Left hindlimb (tissue), 1 donor: ENCODE data around the gene ABCF2.

Source experiments
- DNase-seq: peaks from one replicate; pipeline ENCODE4 v3.0.0-alpha.2; 2018

Gene ABCF2

DNA sequence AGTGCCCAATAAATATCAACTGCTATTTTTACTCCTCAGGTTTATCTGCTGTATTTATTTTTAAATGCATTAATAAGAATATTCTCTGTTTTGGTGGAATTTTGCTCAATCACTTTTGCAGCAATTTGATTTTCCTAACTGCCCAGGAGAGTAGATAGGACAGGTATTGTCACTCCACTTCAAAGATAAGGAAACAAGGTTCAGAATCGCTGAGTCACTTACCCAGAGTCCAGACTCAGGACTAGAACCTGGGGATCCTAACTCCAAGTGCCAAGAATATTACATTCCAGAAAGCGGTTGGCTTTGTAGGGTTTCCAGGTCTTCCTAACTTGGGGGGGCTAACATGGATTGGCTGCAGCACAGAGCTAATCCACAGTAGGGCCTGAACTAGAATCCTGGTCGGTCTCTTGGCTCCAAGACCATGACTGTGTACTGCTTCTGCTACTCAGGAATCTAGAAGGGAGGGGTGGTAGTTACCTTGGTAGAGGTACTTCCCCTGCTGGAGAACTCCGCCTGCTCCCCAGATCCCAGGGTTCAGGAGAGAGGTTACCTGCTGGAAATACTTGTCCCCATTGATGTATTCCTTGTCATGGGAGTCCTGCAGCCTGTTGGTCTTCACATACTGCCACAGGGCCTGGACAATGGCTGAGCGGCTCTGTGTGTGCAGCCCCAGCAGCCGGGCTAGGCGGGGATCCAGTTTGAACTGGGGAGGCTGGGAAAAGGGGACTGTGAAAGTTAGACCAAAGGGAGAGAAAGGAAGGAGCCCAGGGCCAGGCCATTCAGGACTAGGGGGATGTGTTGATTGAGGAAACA, 14.1 kb upstream of the ABCF2 start:
- no peak for DNase-seq

DNA sequence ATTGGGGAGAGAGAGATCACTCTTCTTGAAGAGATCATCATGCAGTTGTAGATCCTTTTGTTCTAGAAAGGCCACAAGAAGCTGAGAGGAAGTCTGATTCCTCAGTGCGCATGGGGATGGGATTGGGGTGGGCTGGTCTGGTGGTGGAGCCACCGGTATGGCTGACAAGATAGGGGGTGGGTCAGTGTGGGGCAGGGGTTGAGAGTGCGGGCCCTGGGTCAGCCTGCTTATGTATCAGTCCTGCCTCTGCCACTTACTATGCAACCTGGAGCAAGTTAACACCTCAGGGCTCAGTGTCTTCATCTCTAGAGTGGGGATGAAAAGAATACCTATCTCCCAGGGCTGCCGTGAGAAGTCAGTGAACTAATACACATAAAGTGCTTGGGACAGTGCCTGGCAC, 13.5 kb upstream of the ABCF2 start:
- no peak for DNase-seq

DNA sequence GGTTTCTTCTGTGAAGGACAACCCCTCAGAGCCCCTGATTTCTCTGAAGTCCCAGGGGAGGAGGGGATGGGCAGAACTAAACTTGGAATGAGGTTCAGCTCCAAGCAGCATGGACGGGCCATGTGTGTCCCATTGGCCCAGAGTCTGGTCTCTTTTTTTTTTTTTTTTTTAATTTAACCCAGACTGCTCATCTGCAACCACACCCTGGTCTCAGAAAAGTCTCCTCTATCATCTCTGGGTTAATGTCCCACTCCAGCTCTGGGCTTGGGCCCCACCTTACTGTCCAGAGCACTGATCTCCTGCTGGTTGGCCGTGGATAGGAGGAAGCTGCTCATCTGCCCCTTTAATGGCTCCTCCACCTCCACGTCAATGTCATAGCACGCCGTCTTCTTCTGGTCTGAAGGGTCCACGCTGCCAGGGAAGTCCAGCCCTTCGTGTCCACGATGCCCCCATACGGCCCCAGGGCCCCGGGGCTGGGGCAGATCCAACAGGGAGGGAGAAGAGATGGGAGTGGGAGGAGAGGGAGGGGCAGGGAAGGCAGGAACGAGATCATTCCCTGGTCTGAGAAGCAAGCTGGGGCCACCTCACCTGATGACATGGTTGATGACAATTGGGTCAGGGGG, 12.9 kb upstream of the ABCF2 start:
- DNase-seq, result no peak

DNA sequence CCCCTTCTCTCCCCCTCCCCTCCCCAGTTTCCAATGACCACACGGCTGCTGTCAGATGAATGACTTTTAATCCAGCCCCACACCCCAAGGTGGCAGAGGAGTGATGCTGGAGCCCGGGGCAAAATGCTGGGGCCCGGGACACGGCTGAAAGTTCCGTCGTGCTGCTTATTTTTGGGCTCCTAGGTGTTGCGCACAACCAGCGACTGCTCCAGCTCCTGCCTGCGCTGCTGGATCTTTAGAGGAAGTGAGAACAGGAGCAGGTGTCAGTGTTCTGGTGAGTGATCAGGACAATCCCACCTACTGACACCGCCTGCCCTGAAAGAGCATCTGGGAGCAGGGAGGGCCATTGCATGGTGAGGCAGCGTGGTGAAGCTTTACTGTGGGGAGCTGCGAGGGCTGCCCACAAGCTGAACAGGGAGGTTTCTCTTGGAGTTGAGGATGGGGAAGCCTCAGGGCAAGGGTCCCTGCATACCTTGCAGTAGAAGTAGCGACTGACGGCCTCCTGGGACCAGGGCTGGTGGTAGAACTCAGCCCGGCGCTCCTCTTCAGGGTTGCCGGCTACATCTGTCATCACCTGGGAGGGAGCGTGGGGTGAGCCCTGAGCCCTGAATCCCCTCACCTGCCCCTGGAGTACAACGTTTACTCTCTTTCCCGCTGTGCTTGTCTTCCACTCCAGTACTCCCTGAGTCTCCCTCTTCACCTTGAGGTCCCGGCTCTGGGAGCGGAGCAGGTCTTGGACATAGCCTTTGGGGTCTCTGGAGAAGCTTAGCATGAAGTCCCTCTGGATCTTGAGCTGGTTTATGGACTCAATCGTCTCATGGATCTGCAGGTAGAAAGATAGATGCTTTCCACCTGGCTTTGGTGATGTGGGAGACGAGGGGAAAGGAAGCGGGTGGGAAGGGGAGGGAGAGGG, 12.2 kb upstream of the ABCF2 start:
- DNase-seq, result no peak

DNA sequence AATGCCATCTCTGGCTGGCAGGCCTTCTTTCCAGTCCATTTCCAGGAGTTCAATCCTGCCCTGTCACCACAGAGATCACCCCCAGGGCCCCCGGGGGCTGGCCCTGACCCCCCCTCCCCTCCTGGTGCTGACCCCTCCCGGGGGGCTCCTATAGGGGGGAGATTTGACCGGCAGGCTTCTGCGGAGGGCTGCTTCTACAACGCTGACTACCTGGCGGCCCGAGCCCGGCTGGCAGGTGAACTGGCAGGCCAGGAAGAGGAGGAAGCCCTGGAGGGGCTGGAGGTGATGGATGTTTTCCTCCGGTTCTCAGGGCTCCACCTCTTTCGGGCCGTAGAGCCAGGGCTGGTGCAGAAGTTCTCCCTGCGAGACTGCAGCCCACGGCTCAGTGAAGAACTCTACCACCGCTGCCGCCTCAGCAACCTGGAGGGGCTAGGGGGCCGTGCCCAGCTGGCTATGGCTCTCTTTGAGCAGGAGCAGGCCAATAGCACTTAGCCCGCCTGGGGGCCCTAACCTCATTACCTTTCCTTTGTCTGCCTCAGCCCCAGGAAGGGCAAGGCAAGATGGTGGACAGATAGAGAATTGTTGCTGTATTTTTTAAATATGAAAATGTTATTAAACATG, 11.3 kb upstream of the ABCF2 start:
- no peak for DNase-seq

DNA sequence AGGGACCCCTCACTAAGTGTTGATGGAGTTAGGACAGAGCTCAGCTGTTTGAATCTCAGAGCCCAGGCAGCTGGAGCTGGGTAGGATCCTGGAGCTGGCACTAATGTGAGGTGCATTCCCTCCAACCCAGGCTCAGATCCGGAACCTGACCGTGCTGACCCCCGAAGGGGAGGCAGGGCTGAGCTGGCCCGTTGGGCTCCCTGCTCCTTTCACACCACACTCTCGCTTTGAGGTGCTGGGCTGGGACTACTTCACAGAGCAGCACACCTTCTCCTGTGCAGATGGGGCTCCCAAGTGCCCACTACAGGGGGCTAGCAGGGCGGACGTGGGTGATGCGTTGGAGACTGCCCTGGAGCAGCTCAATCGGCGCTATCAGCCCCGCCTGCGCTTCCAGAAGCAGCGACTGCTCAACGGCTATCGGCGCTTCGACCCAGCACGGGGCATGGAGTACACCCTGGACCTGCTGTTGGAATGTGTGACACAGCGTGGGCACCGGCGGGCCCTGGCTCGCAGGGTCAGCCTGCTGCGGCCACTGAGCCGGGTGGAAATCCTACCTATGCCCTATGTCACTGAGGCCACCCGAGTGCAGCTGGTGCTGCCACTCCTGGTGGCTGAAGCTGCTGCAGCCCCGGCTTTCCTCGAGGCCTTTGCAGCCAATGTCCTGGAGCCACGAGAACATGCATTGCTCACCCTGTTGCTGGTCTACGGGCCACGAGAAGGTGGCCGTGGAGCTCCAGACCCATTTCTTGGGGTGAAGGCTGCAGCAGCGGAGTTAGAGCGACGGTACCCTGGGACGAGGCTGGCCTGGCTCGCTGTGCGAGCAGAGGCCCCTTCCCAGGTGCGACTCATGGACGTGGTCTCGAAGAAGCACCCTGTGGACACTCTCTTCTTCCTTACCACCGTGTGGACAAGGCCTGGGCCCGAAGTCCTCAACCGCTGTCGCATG, 10.5 kb upstream of the ABCF2 start:
- DNase-seq, result no peak

DNA sequence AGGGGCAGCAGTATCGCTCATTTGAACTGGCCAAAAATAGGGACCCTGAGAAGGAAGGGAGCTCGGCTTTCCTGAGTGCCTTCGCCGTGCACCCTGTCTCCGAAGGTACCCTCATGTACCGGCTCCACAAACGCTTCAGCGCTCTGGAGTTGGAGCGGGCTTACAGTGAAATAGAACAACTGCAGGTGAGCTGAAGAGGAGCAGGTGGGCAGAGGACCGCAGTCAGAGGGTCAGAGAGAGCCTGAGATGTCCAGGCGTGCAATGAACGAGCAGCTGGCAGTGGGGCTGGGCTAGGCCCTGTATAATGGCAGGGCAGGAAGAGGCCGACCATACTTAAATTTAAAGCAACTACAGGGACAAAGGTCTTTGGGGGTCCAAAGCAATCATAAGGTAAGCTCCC, 9.4 kb upstream of the ABCF2 start:
- DNase-seq, result no peak

DNA sequence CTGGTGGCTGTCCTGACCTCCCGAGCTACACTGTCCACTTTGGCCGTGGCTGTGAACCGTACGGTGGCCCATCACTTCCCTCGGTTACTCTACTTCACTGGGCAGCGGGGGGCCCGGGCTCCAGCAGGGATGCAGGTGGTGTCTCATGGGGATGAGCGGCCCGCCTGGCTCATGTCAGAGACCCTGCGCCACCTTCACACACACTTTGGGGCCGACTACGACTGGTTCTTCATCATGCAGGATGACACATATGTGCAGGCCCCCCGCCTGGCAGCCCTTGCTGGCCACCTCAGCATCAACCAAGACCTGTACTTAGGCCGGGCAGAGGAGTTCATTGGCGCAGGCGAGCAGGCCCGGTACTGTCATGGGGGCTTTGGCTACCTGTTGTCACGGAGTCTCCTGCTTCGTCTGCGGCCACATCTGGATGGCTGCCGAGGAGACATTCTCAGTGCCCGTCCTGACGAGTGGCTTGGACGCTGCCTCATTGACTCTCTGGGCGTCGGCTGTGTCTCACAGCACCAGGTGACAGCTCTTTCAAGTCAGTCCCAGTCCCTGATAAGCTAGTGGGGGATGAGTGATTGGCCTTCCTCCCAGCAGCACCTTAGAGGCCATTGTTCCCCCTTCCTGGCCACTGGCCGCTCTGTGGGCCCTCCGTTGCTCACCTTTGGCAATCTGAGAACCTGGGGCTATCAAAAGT, 8.2 kb upstream of the ABCF2 start:
- no peak for DNase-seq

DNA sequence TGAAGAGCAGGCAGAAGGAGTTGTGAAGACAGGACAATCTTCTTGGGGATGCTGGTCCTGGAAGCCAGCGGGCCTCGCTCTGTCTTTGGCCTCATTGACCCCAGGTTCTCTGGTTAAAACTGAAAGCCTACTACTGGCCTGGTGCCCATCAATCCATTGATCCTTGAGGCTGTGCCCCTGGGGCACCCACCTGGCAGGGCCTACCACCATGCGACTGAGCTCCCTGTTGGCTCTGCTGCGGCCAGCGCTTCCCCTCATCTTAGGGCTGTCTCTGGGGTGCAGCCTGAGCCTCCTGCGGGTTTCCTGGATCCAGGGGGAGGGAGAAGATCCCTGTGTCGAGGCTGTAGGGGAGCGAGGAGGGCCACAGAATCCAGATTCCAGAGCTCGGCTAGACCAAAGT, 6.8 kb upstream of the ABCF2 start:
- DNase-seq, result no peak

DNA sequence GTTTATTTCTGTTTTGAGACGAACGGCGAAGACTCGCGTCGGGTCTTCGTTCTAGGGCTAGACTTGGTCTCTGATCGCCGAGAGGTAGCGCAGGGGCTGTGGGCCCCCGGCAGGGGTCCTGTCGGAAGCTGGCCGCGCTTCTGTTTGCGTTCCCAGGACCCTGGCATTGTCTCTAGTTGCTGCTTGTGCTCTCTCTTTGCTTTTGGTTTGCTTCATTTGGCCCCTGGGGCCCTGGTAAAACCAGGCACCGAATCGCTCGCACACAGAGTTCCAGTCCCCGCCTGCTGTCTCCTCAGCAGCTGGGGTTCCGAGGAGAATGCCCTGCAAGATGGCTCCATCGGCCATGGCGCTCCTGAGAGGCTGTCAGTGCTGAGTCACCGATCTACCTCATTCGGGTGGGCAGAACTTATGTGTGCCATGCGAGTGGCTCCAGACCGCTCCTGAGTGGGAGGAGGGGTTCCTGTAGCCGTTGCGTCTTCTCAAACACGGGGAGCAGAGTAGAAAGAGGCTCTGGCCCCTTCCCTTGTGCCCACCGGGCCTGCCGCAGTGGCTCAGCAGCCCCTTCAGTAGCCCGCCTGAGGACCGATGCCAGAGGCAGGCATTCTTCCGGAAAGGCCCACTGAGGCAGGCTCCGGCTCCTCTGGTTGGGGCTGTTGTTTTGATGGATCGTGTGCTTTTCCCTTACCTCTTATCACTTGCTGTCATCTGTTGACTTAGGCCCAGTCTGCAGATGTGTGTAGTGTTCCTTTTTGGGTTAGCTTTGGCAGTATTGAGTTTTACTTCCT, 6.1 kb upstream of the ABCF2 start:
- DNase-seq, result peak; percentile 48

DNA sequence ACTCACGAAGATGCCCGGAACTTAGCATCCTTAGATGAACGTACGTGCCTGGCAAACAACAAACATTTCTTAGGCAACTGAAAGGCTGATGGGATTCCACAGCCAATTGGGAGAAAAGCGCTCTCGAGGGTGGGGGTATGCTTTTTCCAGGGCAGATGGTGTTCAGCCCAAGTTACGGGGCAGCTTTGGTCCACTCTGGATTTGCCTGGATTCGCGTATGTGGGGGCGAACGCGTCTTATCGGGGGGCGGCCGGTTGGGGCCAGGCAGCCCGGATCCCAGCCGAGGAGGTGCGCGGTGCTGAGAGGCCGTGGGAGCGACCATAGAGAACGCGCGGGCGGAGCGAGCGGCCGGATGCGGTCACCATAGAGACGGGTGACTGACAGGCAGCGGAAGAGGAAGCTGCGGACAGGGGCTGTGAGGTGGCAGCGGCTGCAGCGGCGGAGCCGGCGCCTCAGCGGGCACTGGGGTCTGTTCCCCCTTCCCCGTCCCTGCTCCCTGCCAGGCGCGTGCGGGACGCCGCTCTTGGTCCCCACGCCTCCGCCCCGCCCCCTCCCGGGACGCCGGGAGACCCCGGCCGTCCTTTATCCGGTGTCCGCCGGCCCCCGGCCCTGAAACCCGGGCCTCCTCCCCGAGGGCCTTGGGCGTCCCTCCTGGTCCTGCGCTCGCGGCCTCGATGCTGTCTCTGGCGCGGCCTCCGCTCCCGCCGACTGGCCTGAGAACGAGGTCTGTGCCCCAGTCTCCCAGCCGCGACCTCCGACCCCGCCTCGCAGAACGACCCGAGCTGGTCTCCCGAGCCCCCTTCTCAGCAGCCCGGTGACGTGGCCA, 5.3 kb upstream of the ABCF2 start, which contains the start of gene CHPF2:
Gene CHPF2 (plus strand): TSS at position 393 of the 826 bp plus-strand sequence. CDS start 1,529 bp downstream, outside the sequence.
- peak; percentile 91 for DNase-seq

DNA sequence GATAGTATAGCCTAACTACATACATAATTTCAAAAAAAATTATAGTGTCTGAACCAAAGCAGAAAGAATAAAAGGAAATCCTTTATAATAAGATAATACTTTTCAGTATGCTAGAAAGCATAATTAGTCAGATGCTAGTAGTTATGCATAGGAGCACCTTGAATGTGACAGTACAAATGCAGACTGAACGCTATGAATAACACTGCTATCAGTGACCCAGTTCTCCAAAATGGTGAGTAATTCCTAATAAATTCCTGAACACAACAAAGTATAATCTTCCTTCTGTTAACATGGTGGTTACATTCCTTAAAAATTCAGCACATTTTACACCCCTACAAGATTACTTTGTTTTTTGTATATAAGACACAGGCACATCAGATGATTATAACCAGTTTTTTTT, 4.1 kb upstream of the ABCF2 start:
- no peak for DNase-seq

DNA sequence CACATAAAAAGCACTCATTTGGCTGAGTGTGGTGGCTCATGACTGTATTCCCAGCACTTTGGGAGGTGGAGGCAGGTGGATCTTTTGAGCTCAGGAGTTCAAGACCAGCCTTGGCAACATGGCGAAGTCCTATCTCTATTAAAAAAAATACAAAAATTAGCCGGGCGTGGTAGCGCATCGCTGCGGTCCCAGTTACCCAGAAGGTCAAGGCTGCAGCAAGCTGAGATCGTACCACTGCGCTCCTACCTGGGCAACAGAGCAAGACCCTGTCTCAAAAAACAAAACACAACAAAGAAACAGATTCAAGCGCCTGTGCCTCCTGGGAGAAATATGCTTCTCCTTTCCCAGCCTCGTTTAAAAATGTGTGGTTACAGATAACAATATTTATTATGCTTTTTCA, 2.2 kb upstream of the ABCF2 start:
- DNase-seq, result no peak

DNA sequence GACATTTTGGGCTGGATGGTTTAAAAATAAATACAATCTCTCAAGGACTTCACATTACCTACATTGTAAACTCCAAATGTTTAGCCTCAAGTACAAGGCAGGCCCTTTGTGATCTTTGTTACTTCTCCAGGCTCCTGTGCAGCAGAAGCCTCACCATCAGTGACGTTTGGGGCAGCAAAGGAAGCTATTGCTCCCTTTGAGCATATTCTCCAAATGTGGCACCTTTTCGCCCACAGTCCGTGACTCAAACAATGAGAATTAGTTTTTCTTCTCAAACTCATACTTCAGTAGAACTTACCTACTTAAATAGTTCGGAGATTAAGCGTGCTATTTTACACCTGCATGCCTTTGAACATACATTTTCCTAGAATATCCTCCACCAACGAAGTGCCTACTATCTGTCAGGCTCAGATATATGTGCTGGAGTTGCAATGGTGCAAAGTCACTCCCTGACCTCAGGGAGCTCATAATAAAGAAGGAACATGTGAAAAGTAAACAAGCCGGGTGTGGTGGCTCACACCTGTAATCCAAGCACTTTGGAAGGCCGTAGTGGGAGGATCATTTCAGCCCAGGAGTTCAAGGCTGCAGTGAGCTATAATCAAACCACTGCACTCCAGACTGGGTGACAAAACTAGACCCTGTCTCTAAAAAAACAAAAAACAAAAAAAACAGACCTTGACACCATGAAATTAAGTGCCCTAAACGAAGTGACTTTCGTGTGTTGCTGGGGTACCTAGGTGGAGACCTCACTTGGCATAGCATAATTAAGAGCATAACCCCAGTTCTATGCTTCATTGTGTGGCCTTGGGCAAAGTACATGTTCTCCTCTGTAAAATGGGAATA, 1.2 kb upstream of the ABCF2 start:
- DNase-seq, result no peak

DNA sequence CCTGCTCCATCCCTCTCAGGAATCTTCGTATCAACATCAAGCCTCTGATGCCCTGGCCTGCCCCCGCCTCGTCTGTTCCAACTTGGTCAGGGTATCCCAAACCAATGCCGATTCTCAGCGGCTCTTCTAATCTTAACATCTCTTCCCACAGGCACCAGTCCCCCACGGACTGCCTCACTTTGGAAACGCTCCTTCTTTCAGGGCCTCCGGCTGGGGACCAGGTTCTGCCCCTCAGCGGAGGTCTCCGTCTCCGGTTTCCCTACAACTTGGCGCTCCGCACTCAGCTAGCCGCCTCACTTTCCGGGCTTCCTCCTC, 488 bp downstream of the ABCF2 start:
- no peak for DNase-seq

DNA sequence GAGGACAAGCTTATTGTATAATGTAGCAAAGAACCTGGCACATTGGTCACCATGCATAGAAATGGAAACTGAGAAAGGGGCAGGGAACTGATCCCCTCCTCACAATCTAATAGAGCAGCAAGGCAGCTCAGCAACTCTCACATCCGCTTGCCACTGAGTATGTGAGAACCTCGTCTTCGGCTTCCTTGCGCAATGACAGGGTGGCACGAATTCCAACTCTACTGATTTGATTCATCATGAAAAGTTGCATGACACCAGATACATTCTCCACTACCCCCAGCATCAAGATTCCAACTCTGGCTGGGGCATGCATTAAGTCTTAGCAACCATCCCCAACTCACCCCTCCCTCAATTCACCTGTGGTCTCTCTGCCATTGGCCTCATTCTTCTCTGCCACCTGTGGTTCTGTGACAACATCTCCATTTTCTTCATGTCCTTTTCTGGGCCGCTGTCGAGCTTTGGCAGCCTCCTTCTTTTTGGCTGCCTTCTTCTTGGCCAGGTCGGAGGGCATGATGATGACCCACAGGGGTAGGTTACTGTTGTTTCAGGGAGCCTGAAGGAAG, 976 bp downstream of the ABCF2 start:
- peak; percentile 13 for DNase-seq

DNA sequence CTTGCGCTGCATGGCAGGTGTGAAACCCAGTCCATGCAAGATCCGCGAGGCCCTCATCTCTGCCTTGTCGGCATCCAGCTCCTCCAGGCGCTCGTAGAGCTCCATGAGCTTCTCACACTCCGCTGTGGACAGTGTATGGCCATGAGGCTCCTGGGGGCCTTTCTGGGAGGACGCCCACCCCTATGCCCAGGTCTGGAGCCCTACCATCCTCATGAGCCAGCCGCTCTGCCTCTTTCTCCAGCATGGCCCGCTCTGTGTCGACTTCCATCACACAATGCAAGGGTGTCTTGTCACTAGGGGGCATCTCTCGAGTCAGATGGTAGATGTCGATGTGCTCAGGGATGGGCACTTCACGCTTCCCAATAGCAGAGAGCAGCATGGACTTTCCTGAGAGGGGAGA, 3.3 kb downstream of the ABCF2 start:
- peak; percentile 6 for DNase-seq

DNA sequence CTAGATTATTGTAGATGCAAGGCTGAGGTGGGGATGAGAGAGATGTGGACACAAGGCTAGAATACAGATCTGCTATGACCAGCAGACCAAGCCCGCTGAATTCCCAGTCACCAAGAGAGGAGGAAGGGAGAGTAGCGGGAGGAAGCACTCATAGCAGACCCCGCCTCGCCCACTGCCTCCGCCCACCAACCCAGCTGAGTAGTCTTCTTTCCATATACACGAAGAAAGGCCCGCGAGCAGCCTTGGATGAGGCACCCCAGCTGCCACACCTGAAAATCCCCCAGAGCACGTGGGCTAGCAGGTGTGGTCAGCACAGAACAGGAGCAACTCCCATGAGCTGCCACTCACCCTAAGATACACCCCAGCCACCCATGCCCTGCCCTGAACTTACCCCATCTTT, 8.8 kb downstream of the ABCF2 start:
- DNase-seq, result peak; percentile 6
